Activated CD4-positive, alpha-beta T cell treated with anti-CD3 and anti-CD28 coated beads, Interleukin-2, Interleukin-4, amounts not matched to agents 100 ng/mL and 50 ng/mL, durations not matched to agents 16 hours and 8 hours (primary cell): ENCODE data around the gene ATXN3L.

ENCODE experiments used
- DNase-seq: peaks from one replicate; pipeline ENCODE4 v3.0.0-alpha.2; 2020; ENCODE audit warnings: low spot score

Gene ATXN3L

GRCh38 chrX:13319953-13320352, at the start of gene ATXN3L:
TSS of gene ATXN3L (minus strand) at chrX:13320053. CDS start at chrX:13319934, 119 bp downstream.
- no peak for DNase-seq

- DNase-seq = no peak
Measured at GRCh38 chrX:13369256-13370030, 49.6 kb upstream of the ATXN3L start.

- DNase-seq = no peak
Measured at GRCh38 chrX:13367950-13368349, 48.1 kb upstream of the ATXN3L start.

GRCh38 chrX:13366698-13367097, 46.8 kb upstream of the ATXN3L start:
- DNase-seq = no peak

GRCh38 chrX:13365161-13365560, 45.3 kb upstream of the ATXN3L start:
- no peak for DNase-seq

GRCh38 chrX:13364230-13364857, 44.5 kb upstream of the ATXN3L start:
- DNase-seq = no peak

GRCh38 chrX:13360146-13360545, 40.3 kb upstream of the ATXN3L start:
- DNase-seq = no peak

- no peak for DNase-seq
Measured at GRCh38 chrX:13357925-13358324, 38.1 kb upstream of the ATXN3L start.

- DNase-seq = no peak
Measured at GRCh38 chrX:13346646-13347045, 26.8 kb upstream of the ATXN3L start.

- DNase-seq = no peak
Measured at GRCh38 chrX:13345438-13345837, 25.6 kb upstream of the ATXN3L start.

- DNase-seq = no peak
Measured at GRCh38 chrX:13345037-13345436, 25.2 kb upstream of the ATXN3L start.

- DNase-seq = no peak
Measured at GRCh38 chrX:13341491-13342101, 21.7 kb upstream of the ATXN3L start.

- DNase-seq = no peak
Measured at GRCh38 chrX:13340182-13340791, 20.4 kb upstream of the ATXN3L start.

- DNase-seq = no peak
Measured at GRCh38 chrX:13339607-13340006, 19.8 kb upstream of the ATXN3L start.

- DNase-seq = no peak
Measured at GRCh38 chrX:13338996-13339515, 19.2 kb upstream of the ATXN3L start.

GRCh38 chrX:13334491-13334890, 14.6 kb upstream of the ATXN3L start:
- no peak for DNase-seq

GRCh38 chrX:13330446-13330845, 10.6 kb upstream of the ATXN3L start:
- DNase-seq = no peak

- no peak for DNase-seq
Measured at GRCh38 chrX:13327666-13328065, 7.8 kb upstream of the ATXN3L start.

- no peak for DNase-seq
Measured at GRCh38 chrX:13323241-13323640, 3.4 kb upstream of the ATXN3L start.

- no peak for DNase-seq
Measured at GRCh38 chrX:13317366-13317765, 2.5 kb downstream of the ATXN3L start.

- no peak for DNase-seq
Measured at GRCh38 chrX:13311560-13311959, 8.3 kb downstream of the ATXN3L start.

- DNase-seq = no peak
Measured at GRCh38 chrX:13309631-13310030, 10.2 kb downstream of the ATXN3L start.

- DNase-seq = no peak
Measured at GRCh38 chrX:13307041-13307440, 12.8 kb downstream of the ATXN3L start.
